H9 (cell line): ENCODE results near the gene EXOC6. TPM values are rescaled to one million over a fixed set of nuclear protein-coding genes. Genes with fewer than 3 reads are reported as not detected.

Experiments used
- DNase-seq: peaks from one replicate; pipeline ENCODE4 v3.0.0-alpha.2; 2017
- H2AFZ ChIP-seq: one replicate; pipeline ENCODE4 v1.6.1; 2013; ENCODE audit warnings: mild to moderate bottlenecking, low read length, control low read depth, moderate library complexity
- H2AK5ac ChIP-seq: 2 replicates; pipeline ENCODE4 v1.6.1; 2013; ENCODE audit warnings: low read length, control low read depth, mixed read lengths; ENCODE audit not compliant: insufficient read length
- H2BK120ac ChIP-seq: one replicate; pipeline ENCODE4 v1.6.1; 2013; ENCODE audit warnings: low read depth, mild to moderate bottlenecking, low read length, control low read depth, inconsistent platforms; ENCODE audit not compliant: poor library complexity, severe bottlenecking
- H2BK12ac ChIP-seq: 2 replicates; pipeline ENCODE4 v1.6.1; 2013; ENCODE audit warnings: low read length, control low read depth, mixed read lengths, low read depth; ENCODE audit not compliant: insufficient read length
- H2BK15ac ChIP-seq: 2 replicates; pipeline ENCODE4 v1.6.1; 2013; ENCODE audit warnings: low read depth, low read length, control low read depth
- H2BK20ac ChIP-seq: one replicate; pipeline ENCODE4 v1.6.1; 2013; ENCODE audit warnings: low read depth, mild to moderate bottlenecking, low read length, control low read depth, inconsistent platforms; ENCODE audit not compliant: poor library complexity, severe bottlenecking
- H2BK5ac ChIP-seq: 2 replicates; pipeline ENCODE4 v1.6.1; 2013; ENCODE audit warnings: low read length, control low read depth, mixed read lengths; ENCODE audit not compliant: insufficient read length
- H3K14ac ChIP-seq: 2 replicates; pipeline ENCODE4 v1.6.1; 2013; ENCODE audit warnings: low read length, control low read depth; ENCODE audit not compliant: insufficient read depth
- H3K18ac ChIP-seq: 2 replicates; pipeline ENCODE4 v1.6.1; 2013; ENCODE audit warnings: low read depth, mild to moderate bottlenecking, mixed read lengths, low read length, control low read depth; ENCODE audit not compliant: insufficient read length
- H3K23ac ChIP-seq: 2 replicates; pipeline ENCODE4 v1.6.1; 2013; ENCODE audit warnings: low read length, control low read depth, mixed read lengths, low read depth; ENCODE audit not compliant: insufficient read length
- H3K23me2 ChIP-seq: 2 replicates; pipeline ENCODE4 v1.6.1; 2013; ENCODE audit warnings: low read depth, mild to moderate bottlenecking, mixed read lengths, low read length, control low read depth; ENCODE audit not compliant: insufficient read length, poor library complexity, severe bottlenecking
- H3K27ac ChIP-seq: 2 replicates; pipeline ENCODE4 v1.5.1; 2013; ENCODE audit warnings: low read length, control low read depth, mixed read lengths, low read depth; ENCODE audit not compliant: insufficient read length
- H3K27me3 ChIP-seq: 2 replicates; pipeline ENCODE4 v1.6.1; 2013; ENCODE audit warnings: low read length, control low read depth, inconsistent platforms; ENCODE audit not compliant: insufficient read depth
- H3K4ac ChIP-seq: 2 replicates; pipeline ENCODE4 v1.6.1; 2013; ENCODE audit warnings: low read depth, mild to moderate bottlenecking, control low read depth, inconsistent platforms, low read length, moderate library complexity
- H3K4me1 ChIP-seq: 2 replicates; pipeline ENCODE4 v1.6.1; 2013; ENCODE audit warnings: low read length, control low read depth, inconsistent platforms; ENCODE audit not compliant: insufficient read depth
- H3K4me2 ChIP-seq: 2 replicates; pipeline ENCODE4 v1.6.1; 2013; ENCODE audit warnings: low read length, control low read depth, mixed read lengths; ENCODE audit not compliant: insufficient read length, insufficient read depth
- H3K56ac ChIP-seq: 2 replicates; pipeline ENCODE4 v1.6.1; 2013; ENCODE audit warnings: low read depth, mild to moderate bottlenecking, mixed read lengths, low read length, control low read depth; ENCODE audit not compliant: insufficient read length
- H3K79me1 ChIP-seq: 2 replicates; pipeline ENCODE4 v1.6.1; 2013; ENCODE audit warnings: low read depth, mild to moderate bottlenecking, moderate library complexity, low read length, control low read depth, inconsistent platforms; ENCODE audit not compliant: insufficient read depth, poor library complexity, severe bottlenecking
- H3K79me2 ChIP-seq: 2 replicates; pipeline ENCODE4 v1.6.1; 2013; ENCODE audit warnings: low read length, control low read depth, inconsistent platforms; ENCODE audit not compliant: insufficient read depth
- H3K9ac ChIP-seq: 2 replicates; pipeline ENCODE4 v1.6.1; 2013; ENCODE audit warnings: low read length, control low read depth, mixed read lengths; ENCODE audit not compliant: insufficient read length; ENCODE audit errors: extremely low read depth
- H3K9me3 ChIP-seq: one replicate; pipeline ENCODE4 v1.6.1; 2013; ENCODE audit warnings: low read depth, low read length, inconsistent platforms; ENCODE audit not compliant: control insufficient read depth
- H3T11ph ChIP-seq: one replicate; pipeline ENCODE4 v1.6.1; 2013; ENCODE audit warnings: mild to moderate bottlenecking, low read length, control low read depth, inconsistent platforms
- H4K20me1 ChIP-seq: one replicate; pipeline ENCODE4 v1.6.1; 2013; ENCODE audit not compliant: control insufficient read depth, insufficient read length, insufficient read depth
- H4K5ac ChIP-seq: 2 replicates; pipeline ENCODE4 v1.6.1; 2013; ENCODE audit warnings: low read depth, mild to moderate bottlenecking, mixed read lengths, low read length, control low read depth; ENCODE audit not compliant: insufficient read length
- H4K8ac ChIP-seq: replicated peaks from 2 replicates; pipeline ENCODE4 v1.6.1; 2013; ENCODE audit warnings: low read length, control low read depth, mixed read lengths, low read depth; ENCODE audit not compliant: insufficient read length
- H4K91ac ChIP-seq: 2 replicates; pipeline ENCODE4 v1.6.1; 2013; ENCODE audit warnings: low read depth, mild to moderate bottlenecking, moderate library complexity, mixed read lengths, low read length, control low read depth; ENCODE audit not compliant: insufficient read length
- H3K27ac Mint-ChIP-seq, 3 experiments: 2 replicates in 2 of 3; 3 replicates in 1 of 3; pipeline ENCODE4 v1.8.0; 2020 to 2021; ENCODE audit warnings: mixed read lengths in 3 of 3, mild to moderate bottlenecking in 1 of 3, moderate library complexity in 1 of 3
- H3K27me3 Mint-ChIP-seq: 2 replicates; pipeline ENCODE4 v1.8.0; 2021; ENCODE audit warnings: low read depth, mild to moderate bottlenecking, moderate library complexity, mixed read lengths
- H3K36me3 Mint-ChIP-seq, 3 experiments: 2 replicates in 2 of 3; 3 replicates in 1 of 3; pipeline ENCODE4 v1.8.0; 2020 to 2021; ENCODE audit warnings: low read depth in 3 of 3, mixed read lengths in 3 of 3; ENCODE audit not compliant: insufficient read depth in 1 of 3
- H3K4me1 Mint-ChIP-seq, 2 experiments: 2 replicates each; pipeline ENCODE4 v1.8.0; 2020; ENCODE audit warnings: mixed read lengths in 2 of 2
- H3K4me3 Mint-ChIP-seq, 2 experiments: 2 replicates in 1 of 2; 3 replicates in 1 of 2; pipeline ENCODE4 v1.8.0; 2020 to 2021; ENCODE audit warnings: mild to moderate bottlenecking in 2 of 2, mixed read lengths in 2 of 2, moderate library complexity in 1 of 2
- H3K9me3 Mint-ChIP-seq, 2 experiments: 2 replicates in 1 of 2; 3 replicates in 1 of 2; pipeline ENCODE4 v1.8.0; 2020; ENCODE audit warnings: mild to moderate bottlenecking in 2 of 2, mixed read lengths in 2 of 2, moderate library complexity in 1 of 2
- CTCF ChIP-seq: fragments of 200-600 bp; sonication (generic); conservative IDR thresholded peaks from 3 replicates; pipeline ENCODE4 v1.8.0; 2021; ENCODE audit warnings: antibody characterized with exemption, mild to moderate bottlenecking
- WGBS: extraction: QIAGEN DNeasy Blood & Tissue Kit; methylation state at CpG from one replicate; pipeline ENCODE4 v1.1.7; 2013; ENCODE audit warnings: missing lambda C conversion rate, low lambda C conversion rate, mixed read lengths; ENCODE audit not compliant: insufficient read length; ENCODE audit errors: extremely low coverage; 5-methylcytosine and 5-hydroxymethylcytosine counted together
- total RNA-seq: library from RNA; stranded (reverse); gene quantifications from 2 replicates; pipeline ENCODE4 v1.2.1, GENCODE V29; 2021

The EXOC6 gene
- total RNA-seq, 1 experiment from 2014 or later: 9.0 TPM

- no peaks in the 10 kb centered on the region for H3K9me3 ChIP-seq
- H3K79me2 ChIP-seq: no peaks in the 10 kb centered on the region
- H2AK5ac ChIP-seq: no peak overlapping the region
- no peak overlapping the region for H4K8ac ChIP-seq
- H3K4me1 Mint-ChIP-seq: 0 out of 4 replicates have a peak, but pooled peaks cover 0 to 3% of the 10 kb centered on the region in 2 experiments
- H3K4me1 ChIP-seq: no peaks in the 10 kb centered on the region
- no peak for DNase-seq
- H4K91ac ChIP-seq: no peak overlapping the region
- no peaks in the 10 kb centered on the region for H3K79me1 ChIP-seq
- no peak overlapping the region for H3T11ph ChIP-seq
- H3K18ac ChIP-seq: no peak overlapping the region
- TF ChIP-seq CTCF: no peak
- H2BK12ac ChIP-seq: no peak overlapping the region
- H3K4ac ChIP-seq: no peak overlapping the region
- H3K14ac ChIP-seq: no peak overlapping the region
- peak overlapping the region in 1 of 3 experiments; percentile 16; a peak in 1 of 7 replicates for H3K27ac Mint-ChIP-seq
- no peaks in the 10 kb centered on the region for H3K9me3 Mint-ChIP-seq
- H3K27ac ChIP-seq: no peak overlapping the region
- no peak overlapping the region for H2AFZ ChIP-seq
- no CpG with 5 or more reads among the region's 2 CpGs for WGBS
- H4K20me1 ChIP-seq: no peaks in the 10 kb centered on the region
- no peak overlapping the region for H3K56ac ChIP-seq
- no peak overlapping the region for H3K9ac ChIP-seq
- no peak overlapping the region for H2BK15ac ChIP-seq
- no peak overlapping the region for H3K4me3 Mint-ChIP-seq
- no peak overlapping the region for H2BK120ac ChIP-seq
- H2BK20ac ChIP-seq: no peak overlapping the region
- H4K5ac ChIP-seq: no peak overlapping the region
- no peak overlapping the region for H2BK5ac ChIP-seq
- no peaks in the 10 kb centered on the region for H3K36me3 Mint-ChIP-seq
- H3K23ac ChIP-seq: no peak overlapping the region
- no peaks in the 10 kb centered on the region for H3K23me2 ChIP-seq
- no peaks in the 10 kb centered on the region for H3K27me3 ChIP-seq
- H3K4me2 ChIP-seq: no peak overlapping the region
- H3K27me3 Mint-ChIP-seq: no peaks in the 10 kb centered on the region
Measured at GRCh38 chr10:92880917-92881316, 32.6 kb downstream of the EXOC6 start.
